ENCODE data around the gene CACNA1C. TPM values are rescaled to one million over a fixed set of nuclear protein-coding genes. Genes with fewer than 3 reads are reported as not detected.
A peak's percentile ranks its signal among the peaks of the same experiment; 100 is the strongest.

The CACNA1C gene
- total and polyA plus RNA-seq, 2 of the 4 experiments (the other 2 are of a cell fraction) = 1.6 to 2.6 TPM

- Histone ChIP-seq H3K23ac (ENCODE audit: low read depth, low read length) (peak overlapping the region; percentile 14), H2BK120ac (ENCODE audit: low read depth, low read length) (peak overlapping the region; percentile 98), H4K8ac (ENCODE audit: low read depth in 2 of 2, low read length in 2 of 2) (peak overlapping the region; percentile 66 to 91), H3K9me3 (ENCODE audit: control insufficient read depth, insufficient read depth, low read length) (no peaks in the 10 kb centered on the region), H3K27ac (ENCODE audit: insufficient read depth, low read length) (peak overlapping the region; percentile 70), H3K4me3 (ENCODE audit: insufficient read depth, low read depth, low read length) (no peak overlapping the region), H4K5ac (ENCODE audit: low read depth, low read length) (peak overlapping the region; percentile 83), H2AK9ac (replicated peaks; ENCODE audit: low read depth, low read length, poor library complexity) (peak overlapping the region; percentile 85), H2BK5ac (ENCODE audit: low read depth, low read length, poor library complexity, severe bottlenecking) (peak overlapping the region; percentile 91), H3K14ac (replicated peaks; ENCODE audit: low read depth, low read length) (peak overlapping the region; percentile 91), H2AK5ac (ENCODE audit: low read depth, low read length) (peak overlapping the region; percentile 99), H3K9ac (ENCODE audit: low read depth, low read length) (0 out of 2 replicates have a peak overlapping the region, but pooled peaks have one; percentile 4), H4K20me1 (ENCODE audit: insufficient read depth, low read length) (no peaks in the 10 kb centered on the region), H3K27me3 (ENCODE audit: control insufficient read depth, insufficient read depth, low read length) (no peaks in the 10 kb centered on the region), H2BK15ac (ENCODE audit: low read depth, low read length) (peak overlapping the region; percentile 92; the same call in 2 of the 3 replicates), H3K36me3 (ENCODE audit: control insufficient read depth, insufficient read depth, low read length) (no peaks in the 10 kb centered on the region), H3K4me2 (ENCODE audit: low read depth, low read length) (peak overlapping the region; percentile 24), H2AFZ (replicated peaks; ENCODE audit: low read length, poor library complexity) (peak overlapping the region; percentile 72), H3K79me1 (ENCODE audit: low read depth in 1 of 2, low read length in 2 of 2) (peaks cover 6 to 50% of the 10 kb centered on the region in 2 experiments; a peak in 2 of 4 replicates), H3K56ac (ENCODE audit: extremely low read depth, insufficient read depth, low read length) (peak overlapping the region; percentile 49; the same call in 1 of the 2 replicates), H3K4me1 (ENCODE audit: control insufficient read depth, insufficient read depth, low read length) (peaks cover 40% of the 10 kb centered on the region), H3K9me1 (ENCODE audit: insufficient read depth, low read length) (peaks cover 49% of the 10 kb centered on the region), H3K18ac (ENCODE audit: low read depth, low read length) (peak overlapping the region; percentile 36), H4K91ac (ENCODE audit: insufficient read depth, low read depth, low read length) (peak overlapping the region; percentile 95), H3K4ac (ENCODE audit: low read depth, low read length) (peak overlapping the region; percentile 97), H2BK20ac (ENCODE audit: low read depth, low read length) (peak overlapping the region; percentile 96)
- dilution Hi-C loops (cut with HindIII; ENCODE audit: low sequenced_read_pairs, unreplicated experiment) (no loop called here), intact Hi-C loops (cut with micrococcal nuclease) (no loop called here), in situ Hi-C loops (cut with MboI; ENCODE audit: low sequenced_read_pairs) (no loop called here)
- peak; percentile 82 for ATAC-seq (ENCODE audit: low read depth)
- peak; percentile 97 for DNase-seq
- no CpG with 5 or more reads among the region's 5 CpGs for whole genome bisulfite sequencing, 2 experiments (ENCODE audit: extremely low coverage in 2 of 2, insufficient read length in 1 of 2)
- ChIA-PET POLR2A (ENCODE audit: unreplicated experiment) (interaction anchor here (0.6 kb wide), 1 partner anchor 58 kb away, joined by 6 read pairs; no protein-coding TSS in a partner anchor), CTCF (interaction anchor here (0.6 to 0.7 kb wide), 2 partner anchors 30 to 122 kb away, joined by 3 read pairs; no protein-coding TSS in a partner anchor)
- BruUV-seq (replicated peaks) = no TSS peak
- TF ChIP-seq BHLHE40 (IDR thresholded peaks at IDR 0.05; ENCODE audit: low read depth, low read length) (peak; percentile 44; the same call in 1 of the 2 replicates), USF2 (IDR thresholded peaks at IDR 0.05; ENCODE audit: low read depth, low read length) (no peak), CEBPB (IDR thresholded peaks at IDR 0.05; ENCODE audit: low read depth, low read length) (0 out of 2 replicates have a peak, but pooled peaks have one; percentile 29), SMC3 (IDR thresholded peaks at IDR 0.05; ENCODE audit: low read depth, low read length) (no peak), CTCF (conservative IDR thresholded peaks at IDR 0.05; ENCODE audit: low read depth, low read length) (no peak), MAZ (IDR thresholded peaks at IDR 0.05; ENCODE audit: borderline replicate concordance, low read depth, low read length) (no peak), FOS (IDR thresholded peaks at IDR 0.05; ENCODE audit: low read depth, low read length) (peak; percentile 98), RAD21 (IDR thresholded peaks at IDR 0.05; ENCODE audit: low read length) (peak; percentile 30), POLR2A (IDR thresholded peaks at IDR 0.05; ENCODE audit: low read depth, low read length) (no peak), MXI1 (IDR thresholded peaks at IDR 0.05; ENCODE audit: borderline replicate concordance, low read depth, low read length) (no peak), ELK1 (IDR thresholded peaks at IDR 0.05; ENCODE audit: borderline replicate concordance, low read depth, low read length) (no peak), RCOR1 (IDR thresholded peaks at IDR 0.05; ENCODE audit: insufficient replicate concordance, low read length) (no peak), MAFK (IDR thresholded peaks at IDR 0.05; ENCODE audit: low read depth, low read length) (peak; percentile 37; the same call in 1 of the 2 replicates), NFE2L2 (IDR thresholded peaks at IDR 0.05; ENCODE audit: low read depth, low read length) (peak; percentile 72; the same call in 1 of the 2 replicates), CHD1 (IDR thresholded peaks at IDR 0.05; ENCODE audit: low read depth, low read length) (no peak)
Observed at GRCh38 chr12:2336409-2336829, 283.6 kb downstream of the CACNA1C start.

All from IMR-90 (cell line).